HG02943 (cell line): ENCODE results near the gene TANC1.

Source experiments
- ATAC-seq: cut with Tn5 transposase; IDR thresholded peaks from one replicate; pipeline ENCODE4 v1.9.1; 2021; ENCODE audit warnings: mild to moderate bottlenecking, low read depth, moderate library complexity; ENCODE audit not compliant: unreplicated experiment

Gene TANC1

DNA sequence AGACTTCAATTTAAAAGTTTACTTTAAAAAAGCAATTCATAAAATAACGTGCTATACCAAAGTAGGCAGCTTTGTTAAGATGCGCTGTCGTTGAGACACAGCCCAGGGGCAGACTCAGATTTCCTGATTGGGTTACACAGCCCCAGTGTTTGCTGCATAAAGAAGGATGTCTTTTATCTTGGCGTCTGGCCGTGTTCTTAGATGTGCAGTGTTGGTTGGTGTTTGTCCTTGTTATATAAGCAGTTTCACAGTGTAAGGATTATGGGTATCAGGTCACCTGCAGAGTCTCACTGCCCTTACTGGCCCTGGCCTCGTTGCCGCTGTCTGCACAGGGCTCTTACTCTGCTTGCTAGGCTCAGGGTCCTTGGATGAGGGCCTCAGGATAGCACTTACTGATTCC lies 209.5 kb downstream of the TANC1 start:
- no peak for ATAC-seq

DNA sequence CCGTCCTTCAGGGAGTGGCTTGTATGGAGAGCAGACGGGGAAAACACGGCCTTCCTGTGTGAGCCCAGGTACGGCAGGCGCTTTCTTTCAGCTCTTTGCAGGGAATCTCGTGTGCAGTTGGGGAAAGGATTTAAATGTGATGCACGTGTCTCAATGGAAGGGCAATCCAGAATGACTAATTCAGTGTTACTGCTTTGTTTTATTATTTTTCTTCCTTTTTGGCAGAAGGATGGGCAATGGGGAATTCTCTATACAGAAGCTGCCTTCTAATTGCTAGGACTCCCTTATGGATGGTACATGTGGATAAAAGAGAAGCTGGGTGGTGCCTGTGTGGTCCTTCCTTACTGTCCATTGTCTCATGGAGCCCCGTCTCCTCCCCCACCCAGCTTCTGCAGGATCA lies 210.7 kb downstream of the TANC1 start:
- no peak for ATAC-seq

- ATAC-seq, result no peak
Observed at GRCh38 chr2:159179696-159180095, 211.3 kb downstream of the TANC1 start.

DNA sequence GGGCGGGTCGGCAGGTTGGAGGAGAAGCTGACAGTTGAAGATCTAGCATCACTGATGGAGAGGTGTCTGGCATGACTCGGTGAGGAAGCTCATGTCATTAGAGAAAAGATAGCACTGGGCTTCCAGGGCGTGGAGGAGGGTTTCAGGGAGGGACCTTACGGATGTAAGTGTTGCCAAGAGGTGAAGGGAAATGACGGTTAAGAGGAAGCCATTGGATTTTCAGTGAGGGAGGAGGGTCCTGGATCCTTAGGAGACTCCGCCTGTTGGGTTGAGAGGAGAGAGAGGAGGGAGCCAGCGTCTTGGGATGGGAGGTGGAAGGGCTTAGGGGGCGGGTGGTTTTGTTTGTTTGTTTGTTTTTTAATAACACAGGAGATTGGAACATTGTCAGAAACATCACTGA lies 214.9 kb downstream of the TANC1 start:
- ATAC-seq, result no peak

GRCh38 chr2:159185401-159186130 lies 217.1 kb downstream of the TANC1 start:
- no peak for ATAC-seq

DNA sequence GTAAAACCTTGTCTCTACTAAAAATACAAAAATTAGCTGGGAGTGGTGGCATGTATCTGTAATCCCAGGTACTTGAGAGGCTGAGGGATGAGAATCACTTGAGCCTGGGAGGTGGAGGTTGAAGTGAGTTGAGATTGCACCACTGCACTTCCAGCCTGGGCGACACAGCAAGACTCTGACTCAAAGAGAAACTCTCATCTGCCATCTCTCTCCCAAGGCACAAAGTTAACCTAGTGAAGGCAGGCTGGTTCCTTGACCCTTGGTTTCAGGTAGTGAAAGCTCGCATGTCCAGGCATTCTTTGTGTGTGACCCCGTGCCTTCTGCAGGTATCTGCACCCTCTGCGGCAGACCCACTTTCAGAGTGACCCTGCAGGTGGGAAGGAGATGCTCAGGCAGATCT lies 218.0 kb downstream of the TANC1 start:
- no peak for ATAC-seq

GRCh38 chr2:159187106-159187505 lies 218.7 kb downstream of the TANC1 start:
- no peak for ATAC-seq

- no peak for ATAC-seq
Observed at GRCh38 chr2:159188449-159188848, 220.0 kb downstream of the TANC1 start.

DNA sequence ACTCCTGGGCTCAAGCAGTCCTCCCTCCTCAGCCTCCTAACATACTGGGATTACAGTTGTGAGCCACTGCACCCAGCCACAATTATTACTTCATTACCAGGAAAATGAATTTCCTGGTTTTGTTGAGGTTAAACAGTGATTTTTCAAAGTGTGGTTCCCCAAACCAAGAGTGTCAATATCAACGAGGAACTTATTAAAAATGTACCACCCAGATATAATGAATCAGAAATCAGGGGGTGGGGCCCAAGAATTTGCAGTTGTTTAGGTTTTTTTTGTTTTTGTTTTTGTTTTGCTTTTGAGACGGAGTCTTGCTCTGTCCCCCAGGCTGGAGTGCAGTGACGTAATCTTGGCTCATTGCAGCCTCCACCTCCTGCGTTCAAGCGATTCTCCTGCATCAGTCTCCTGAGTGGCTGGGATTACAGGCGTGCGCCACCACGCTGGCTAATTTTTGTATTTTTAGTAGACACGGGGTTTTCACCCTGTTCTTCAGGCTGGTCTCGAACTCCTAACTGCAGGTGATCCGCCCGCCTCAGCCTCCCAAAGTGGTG lies 224.0 kb downstream of the TANC1 start:
- no peak for ATAC-seq

DNA sequence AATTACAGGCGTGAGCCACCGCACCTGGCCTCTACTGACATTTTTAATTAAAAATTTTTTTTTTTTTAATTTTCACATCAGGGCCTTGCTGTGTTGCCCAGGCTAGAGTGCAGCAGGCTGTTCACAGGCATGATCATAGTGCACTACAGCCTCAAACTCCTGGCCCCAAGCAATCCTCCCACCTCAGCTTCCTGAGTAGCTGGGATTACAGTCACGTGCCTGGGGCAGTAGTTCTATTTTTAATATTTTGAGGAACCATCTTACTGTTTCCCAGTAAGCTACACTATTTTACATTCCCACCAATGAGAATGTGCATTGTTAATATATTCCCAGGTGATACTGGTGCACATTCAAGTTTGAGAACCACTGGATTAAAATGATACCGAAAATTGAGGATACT lies 225.4 kb downstream of the TANC1 start:
- ATAC-seq, result no peak

DNA sequence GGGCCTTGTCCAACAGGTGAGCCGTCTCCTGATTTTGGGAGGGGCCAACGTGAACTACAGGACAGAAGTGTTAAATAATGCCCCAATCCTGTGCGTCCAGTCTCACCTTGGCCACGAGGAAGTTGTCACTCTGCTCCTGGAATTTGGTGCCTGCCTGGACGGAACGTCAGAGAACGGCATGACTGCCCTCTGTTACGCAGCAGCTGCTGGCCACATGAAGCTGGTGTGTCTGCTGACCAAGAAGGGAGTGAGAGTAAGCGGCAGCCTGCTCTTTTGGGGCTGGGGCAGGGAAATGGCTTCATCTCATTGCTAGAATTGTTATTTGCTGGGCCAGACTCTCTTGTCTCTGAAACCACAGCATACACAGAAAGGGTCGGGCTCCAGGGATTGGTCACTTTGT lies 225.8 kb downstream of the TANC1 start:
- no peak for ATAC-seq

DNA sequence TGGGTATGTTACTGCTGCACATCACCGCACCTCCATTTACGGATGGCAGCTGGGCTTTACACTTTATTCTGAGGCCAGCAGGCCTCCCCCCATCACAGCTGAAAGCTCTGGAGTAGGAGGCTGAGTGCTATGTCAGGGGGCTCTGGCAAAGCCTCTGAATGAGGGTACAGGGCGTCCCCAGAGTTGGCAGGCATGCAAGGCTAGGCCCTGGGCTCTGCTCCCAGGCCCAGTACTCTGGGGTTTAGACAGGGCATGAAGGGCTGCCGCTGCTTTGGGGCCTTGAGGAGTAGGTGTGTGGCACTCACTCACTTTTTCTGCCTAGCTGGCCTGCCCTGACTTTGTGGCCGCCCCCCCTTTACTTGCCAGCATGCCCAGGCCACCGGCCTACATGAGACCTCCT lies 227.3 kb downstream of the TANC1 start:
- no peak for ATAC-seq

DNA sequence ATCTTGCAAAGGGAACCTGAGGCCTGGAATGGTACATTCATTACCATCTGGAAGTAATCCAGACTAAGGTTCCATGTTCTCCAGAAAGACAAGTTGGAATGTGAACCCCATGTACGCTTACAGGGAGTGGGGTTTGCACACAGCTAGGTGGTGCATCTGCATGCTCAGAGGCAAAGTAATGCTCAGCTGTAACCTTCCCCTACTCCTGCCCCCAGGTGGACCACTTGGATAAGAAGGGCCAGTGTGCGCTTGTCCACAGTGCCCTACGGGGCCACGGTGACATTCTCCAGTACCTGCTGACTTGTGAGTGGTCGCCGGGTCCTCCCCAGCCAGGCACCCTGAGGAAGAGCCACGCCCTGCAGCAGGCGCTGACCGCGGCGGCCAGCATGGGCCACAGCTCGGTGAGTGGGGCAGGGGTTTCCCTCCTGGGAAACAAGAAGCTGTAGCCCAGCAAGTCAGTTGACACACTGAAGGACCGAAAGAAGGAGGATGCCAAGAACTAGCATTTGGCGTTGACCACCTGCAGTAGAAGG lies 228.0 kb downstream of the TANC1 start:
- no peak for ATAC-seq

GRCh38 chr2:159199236-159199635 lies 230.8 kb downstream of the TANC1 start:
- no peak for ATAC-seq

DNA sequence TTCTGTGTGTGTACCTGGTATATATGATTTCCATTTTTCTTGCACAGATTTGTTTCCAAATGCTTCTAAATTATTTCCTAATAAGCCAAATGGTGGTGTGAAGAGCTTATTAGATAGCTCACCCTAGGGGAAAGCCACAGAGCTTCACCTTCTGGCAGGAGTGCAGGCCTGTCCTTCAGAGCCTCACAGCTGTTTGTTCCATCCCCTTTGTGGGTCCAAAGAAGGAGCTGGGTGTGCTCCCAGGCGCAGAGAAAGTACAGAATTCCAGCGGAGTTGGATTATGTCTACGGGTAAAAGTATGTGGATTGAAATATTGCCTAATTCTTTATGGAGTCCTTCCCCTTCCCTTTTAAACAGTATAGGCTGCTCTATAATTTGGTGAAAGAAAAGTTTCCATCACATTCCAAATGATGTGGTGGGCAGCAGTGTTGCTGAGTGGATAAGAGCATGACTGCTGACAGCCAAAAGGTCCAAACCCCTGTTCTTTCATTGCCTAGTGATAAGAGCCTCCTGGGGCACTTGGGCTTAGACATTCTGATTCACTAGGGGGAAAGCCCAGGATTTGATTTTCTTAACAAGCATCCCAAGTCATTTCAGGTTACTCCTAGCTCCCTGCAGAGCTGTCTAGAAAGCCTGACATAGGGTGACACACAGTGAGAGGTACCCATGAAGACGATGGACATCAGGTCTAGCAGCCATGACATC lies 231.5 kb downstream of the TANC1 start:
- ATAC-seq, result no peak

DNA sequence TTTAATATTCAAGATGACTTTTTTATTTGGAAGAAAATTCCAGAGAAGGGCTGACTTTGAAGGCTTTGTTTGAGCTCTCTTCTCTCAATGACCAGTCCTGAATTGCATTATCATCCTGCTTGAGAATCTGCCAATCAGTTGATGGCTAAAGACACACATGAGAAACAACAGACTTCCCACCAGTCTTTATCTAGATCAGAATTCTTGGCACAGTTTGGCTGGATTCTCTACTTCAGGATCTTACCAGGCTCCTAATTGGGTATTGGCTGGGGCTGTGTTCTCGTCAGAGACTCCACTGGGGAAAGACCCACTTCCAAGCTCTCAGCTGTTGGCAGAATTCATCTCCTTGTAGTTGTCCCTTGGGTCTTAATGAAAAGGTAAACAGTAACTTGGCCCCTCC lies 232.1 kb downstream of the TANC1 start:
- no peak for ATAC-seq

GRCh38 chr2:159201360-159202063 lies 233.1 kb downstream of the TANC1 start:
- ATAC-seq, result peak; percentile 94

GRCh38 chr2:159202568-159203071 lies 234.2 kb downstream of the TANC1 start:
- no peak for ATAC-seq

DNA sequence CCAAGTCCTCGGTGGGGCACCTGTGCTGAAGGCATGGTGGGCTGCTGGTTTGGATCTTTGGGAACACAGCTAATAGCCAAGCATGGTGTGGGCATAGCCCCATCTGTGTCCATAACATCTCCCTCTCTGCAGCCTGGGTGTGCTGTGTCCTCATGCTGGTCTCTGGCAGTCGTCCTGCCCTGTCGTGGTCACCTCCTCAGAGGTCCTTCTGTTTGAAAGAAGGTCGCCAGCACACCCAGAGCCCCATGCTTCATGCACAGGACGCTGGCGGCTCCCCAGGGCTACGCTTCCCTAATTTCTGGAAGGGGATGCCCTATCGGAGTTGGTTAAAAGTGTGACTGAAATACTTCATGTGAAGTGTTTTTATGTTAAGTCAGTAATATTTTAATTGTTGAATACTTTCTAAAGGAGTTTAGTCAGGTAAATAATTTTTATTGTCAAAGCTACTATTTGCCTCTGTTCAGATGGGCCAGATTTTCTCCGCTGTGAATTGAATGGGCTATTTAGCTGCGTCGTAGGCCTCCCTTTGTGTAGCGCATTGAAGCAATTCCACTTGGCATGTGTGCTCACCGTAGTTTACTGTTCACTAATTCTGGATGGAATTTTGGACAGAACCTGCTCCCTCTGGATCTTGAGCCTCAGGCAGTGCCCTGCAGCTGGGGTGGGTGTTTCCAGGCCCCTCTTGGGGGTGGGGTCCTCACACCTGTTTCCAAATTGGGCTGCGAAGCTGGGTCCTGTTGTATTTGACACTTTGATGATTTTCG lies 236.1 kb downstream of the TANC1 start:
- ATAC-seq, result no peak

- no peak for ATAC-seq
Observed at GRCh38 chr2:159206736-159207380, 238.4 kb downstream of the TANC1 start.
